Activated CD8-positive, alpha-beta T cell treated with anti-CD3 and anti-CD28 coated beads for 36 hours (primary cell): Measurements from ENCODE around the gene LIN37. TPM values are rescaled to one million over a fixed set of nuclear protein-coding genes. Genes with fewer than 3 reads are reported as not detected.

Source experiments
- ATAC-seq: fragments of 200-7000 bp; cut with Tn5 transposase; one replicate; pipeline ENCODE4 v1.10.0; 2021; ENCODE audit warnings: mild to moderate bottlenecking, moderate library complexity
- CTCF ChIA-PET: fragments of 350-600 bp; sonication (Branson Sonifier 250); formaldehyde crosslinking; loops from one replicate; lab custom pipeline; 2021; ENCODE audit warnings: antibody characterized with exemption; lab: Charles Lee
- POLR2A ChIA-PET: fragments of 350-600 bp; sonication (Branson Sonifier 250); formaldehyde crosslinking; loops from one replicate; lab custom pipeline; 2021; ENCODE audit warnings: antibody characterized with exemption; lab: Charles Lee
- DNase-seq: peaks from one replicate; pipeline ENCODE4 v3.0.0-alpha.2; 2020
- H3K27ac Mint-ChIP-seq: one replicate; pipeline ENCODE4 v1.8.0; 2021; ENCODE audit warnings: mild to moderate bottlenecking, mixed read lengths
- H3K27me3 Mint-ChIP-seq: one replicate; pipeline ENCODE4 v1.8.0; 2021; ENCODE audit warnings: mixed read lengths
- H3K36me3 Mint-ChIP-seq: one replicate; pipeline ENCODE4 v1.8.0; 2021; ENCODE audit warnings: low read depth, mixed read lengths
- H3K4me1 Mint-ChIP-seq: one replicate; pipeline ENCODE4 v1.8.0; 2021; ENCODE audit warnings: low read depth, mixed read lengths
- H3K4me3 Mint-ChIP-seq: one replicate; pipeline ENCODE4 v1.8.0; 2021; ENCODE audit warnings: mild to moderate bottlenecking, moderate library complexity, mixed read lengths
- H3K9me3 Mint-ChIP-seq: one replicate; pipeline ENCODE4 v1.8.0; 2021; ENCODE audit warnings: mixed read lengths
- intact Hi-C: fragments of 100-400 bp; cut with micrococcal nuclease; formaldehyde crosslinking; loops from one replicate; pipeline ENCODE4 v1.10.0; 2022
- total RNA-seq, 2 experiments: library from RNA; stranded (reverse); gene quantifications; one replicate each; pipeline ENCODE4 v1.2.3, GENCODE V29; 2021
- TF ChIP-seq, protein P1 (sequence below): fragments of 200-600 bp; IDR thresholded peaks from one replicate; pipeline ENCODE4 v1.8.0; 2022; ENCODE audit warnings: antibody characterized with exemption, mild to moderate bottlenecking

The LIN37 gene
- total RNA-seq, 2 experiments from 2014 or later = 4.5 to 7.8 TPM

- no peak for ATAC-seq
- Mint-ChIP-seq H3K9me3 (no peaks in the 10 kb centered on the region), H3K27ac (no peak overlapping the region), H3K4me1 (peaks cover 12% of the 10 kb centered on the region), H3K4me3 (no peak overlapping the region), H3K36me3 (no peaks in the 10 kb centered on the region), H3K27me3 (peaks cover 17% of the 10 kb centered on the region)
- intact Hi-C loops = no loop called here
- ChIA-PET POLR2A (no interaction called here), CTCF (interaction anchor here (1.3 kb wide), 1 partner anchor 18 kb away, joined by 4 read pairs; no protein-coding TSS in a partner anchor)
- TF ChIP-seq, protein P1, sequence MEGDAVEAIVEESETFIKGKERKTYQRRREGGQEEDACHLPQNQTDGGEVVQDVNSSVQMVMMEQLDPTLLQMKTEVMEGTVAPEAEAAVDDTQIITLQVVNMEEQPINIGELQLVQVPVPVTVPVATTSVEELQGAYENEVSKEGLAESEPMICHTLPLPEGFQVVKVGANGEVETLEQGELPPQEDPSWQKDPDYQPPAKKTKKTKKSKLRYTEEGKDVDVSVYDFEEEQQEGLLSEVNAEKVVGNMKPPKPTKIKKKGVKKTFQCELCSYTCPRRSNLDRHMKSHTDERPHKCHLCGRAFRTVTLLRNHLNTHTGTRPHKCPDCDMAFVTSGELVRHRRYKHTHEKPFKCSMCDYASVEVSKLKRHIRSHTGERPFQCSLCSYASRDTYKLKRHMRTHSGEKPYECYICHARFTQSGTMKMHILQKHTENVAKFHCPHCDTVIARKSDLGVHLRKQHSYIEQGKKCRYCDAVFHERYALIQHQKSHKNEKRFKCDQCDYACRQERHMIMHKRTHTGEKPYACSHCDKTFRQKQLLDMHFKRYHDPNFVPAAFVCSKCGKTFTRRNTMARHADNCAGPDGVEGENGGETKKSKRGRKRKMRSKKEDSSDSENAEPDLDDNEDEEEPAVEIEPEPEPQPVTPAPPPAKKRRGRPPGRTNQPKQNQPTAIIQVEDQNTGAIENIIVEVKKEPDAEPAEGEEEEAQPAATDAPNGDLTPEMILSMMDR = no peak
- DNase-seq = no peak
Observed at GRCh38 chr19:35801828-35802227, 53.5 kb downstream of the LIN37 start.

Other genes with a start within 250 kb of the LIN37 start
- 1 to 10 TPM in 1 of 2 experiments, under 1 TPM in 1; 0.68 to 1.1 TPM for gene DMKN, start 234.9 kb upstream of the LIN37 start, total RNA-seq
- gene SBSN, start 220.3 kb upstream of the LIN37 start, total RNA-seq = not detected
- gene GAPDHS, start 215.1 kb upstream of the LIN37 start, total RNA-seq = not detected
- 10 to 100 TPM; 81.7 to 86.6 TPM for gene TMEM147, start 202.9 kb upstream of the LIN37 start, total RNA-seq
- gene ATP4A, start 184.9 kb upstream of the LIN37 start, total RNA-seq = not detected
- gene PMIS2, start 162.4 kb upstream of the LIN37 start, total RNA-seq = not detected
- 10 to 100 TPM; 38.3 to 40.0 TPM for gene HAUS5, start 135.8 kb upstream of the LIN37 start, total RNA-seq
- 10 to 100 TPM; 82.9 to 95.2 TPM for gene RBM42, start 119.5 kb upstream of the LIN37 start, total RNA-seq
- gene ETV2, start 106.8 kb upstream of the LIN37 start, total RNA-seq = 1 to 10 TPM; 1.2 to 1.4 TPM
- gene COX6B1, start 100.3 kb upstream of the LIN37 start, total RNA-seq = 100 to 1,000 TPM; 432 to 437 TPM
- gene UPK1A, start 82.1 kb upstream of the LIN37 start, total RNA-seq = 1 to 10 TPM; 1.8 to 2.2 TPM
- 100 to 1,000 TPM; 410 to 420 TPM for gene ZBTB32, start 44.0 kb upstream of the LIN37 start, total RNA-seq
- gene KMT2B, start 30.6 kb upstream of the LIN37 start, total RNA-seq = 10 to 100 TPM; 62.9 to 63.6 TPM
- 100 to 1,000 TPM; 140 to 143 TPM for gene IGFLR1, start 6.1 kb upstream of the LIN37 start, total RNA-seq
- gene U2AF1L4, start 3.2 kb upstream of the LIN37 start, total RNA-seq = 10 to 100 TPM; 41.7 to 42.5 TPM
- gene PSENEN, start 2.9 kb upstream of the LIN37 start, total RNA-seq = 10 to 100 TPM; 37.2 to 41.3 TPM
- under 1 TPM; 0.85 to 0.95 TPM for gene HSPB6, start 8.5 kb downstream of the LIN37 start, total RNA-seq
- gene PROSER3, start 9.6 kb downstream of the LIN37 start, total RNA-seq = 10 to 100 TPM; 40.7 to 41.1 TPM
- gene ARHGAP33, start 27.0 kb downstream of the LIN37 start, total RNA-seq = 10 to 100 TPM; 27.1 to 29.8 TPM
- gene PRODH2, start 64.3 kb downstream of the LIN37 start, total RNA-seq = not detected
- gene NPHS1, start 103.9 kb downstream of the LIN37 start, total RNA-seq = not detected
- gene KIRREL2, start 108.3 kb downstream of the LIN37 start, total RNA-seq = 1 to 10 TPM; 1.4 TPM
- gene APLP1, start 120.0 kb downstream of the LIN37 start, total RNA-seq = 1 to 10 TPM; 2.0 to 2.1 TPM
- 10 to 100 TPM; 80.8 to 81.2 TPM for gene NFKBID, start 152.0 kb downstream of the LIN37 start, total RNA-seq
- gene HCST, start 154.0 kb downstream of the LIN37 start, total RNA-seq = 10 to 100 TPM; 57.1 to 72.0 TPM
- gene TYROBP, start 159.7 kb downstream of the LIN37 start, total RNA-seq = 1 to 10 TPM in 1 of 2 experiments, under 1 TPM in 1; 0.81 to 1.5 TPM
- gene LRFN3, start 187.8 kb downstream of the LIN37 start, total RNA-seq = 1 to 10 TPM; 4.8 to 6.6 TPM
- 10 to 100 TPM; 22.8 to 24.7 TPM for gene SDHAF1, start 246.6 kb downstream of the LIN37 start, total RNA-seq